Measurements from ENCODE around the gene MCHR1. TPM values are rescaled to one million over a fixed set of nuclear protein-coding genes. Genes with fewer than 3 reads are reported as not detected.
A peak's percentile ranks its signal among the peaks of the same experiment; 100 is the strongest.

MCHR1 gene
- total and polyA plus RNA-seq, 2 of the 4 experiments (the other 2 are of a cell fraction) = 1.4 to 3.2 TPM

DNA sequence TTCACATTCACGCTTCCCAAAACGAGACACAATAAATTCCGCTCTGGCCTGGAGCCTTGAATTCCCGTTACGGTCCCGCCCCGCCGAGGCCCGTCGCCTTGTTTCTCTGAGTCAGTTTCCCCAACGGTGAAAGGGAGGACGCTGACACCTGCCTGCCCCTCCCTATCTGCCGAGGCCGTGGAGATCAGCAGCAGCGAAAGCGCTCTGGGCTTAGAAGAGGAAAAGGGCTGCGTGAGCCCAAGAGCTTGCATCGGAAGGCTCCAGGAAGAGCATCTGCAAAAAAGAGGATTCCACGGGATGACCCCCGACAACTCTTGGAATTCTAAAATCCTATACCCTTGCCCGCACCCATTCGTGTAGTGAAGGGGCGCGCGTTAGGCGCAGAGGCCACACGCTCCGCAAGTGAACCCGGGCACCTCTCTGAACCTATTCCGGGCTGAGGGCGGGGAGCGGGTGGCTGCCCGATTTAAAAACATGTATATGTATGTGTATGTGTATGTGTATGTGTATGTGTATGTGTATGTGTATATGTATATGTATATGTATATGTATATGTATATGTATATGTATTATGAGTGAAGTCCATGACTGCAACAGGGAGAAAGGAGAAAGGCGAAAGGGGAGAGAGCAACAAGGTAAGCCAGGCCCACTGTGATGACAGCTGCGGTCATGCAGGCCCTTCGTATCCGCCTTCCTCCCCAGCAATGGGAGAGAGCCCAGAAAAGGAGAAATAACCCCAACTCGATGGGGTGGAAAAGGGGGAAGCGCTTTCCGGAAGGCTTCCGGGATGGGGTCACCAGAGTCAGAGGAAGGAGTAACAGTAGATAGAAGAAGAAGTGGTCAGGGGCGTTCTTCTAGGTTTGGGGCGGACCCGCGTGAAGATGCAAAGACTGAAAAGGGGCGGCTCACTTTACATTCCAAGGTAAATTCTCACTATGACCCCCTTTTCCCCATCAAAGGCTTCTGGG, 41.8 kb upstream of the MCHR1 start:
- Histone ChIP-seq H3K36me3 (ENCODE audit: control insufficient read depth, insufficient read depth, low read length) (no peaks in the 10 kb centered on the region), H3K18ac (ENCODE audit: low read depth, low read length) (peak overlapping the region; percentile 52), H2AK9ac (replicated peaks; ENCODE audit: low read depth, low read length, poor library complexity) (peak overlapping the region; percentile 92), H3K4ac (ENCODE audit: low read depth, low read length) (peak overlapping the region; percentile 96), H3K27ac (ENCODE audit: insufficient read depth, low read length) (peak overlapping the region; percentile 86), H3K14ac (replicated peaks; ENCODE audit: low read depth, low read length) (peak overlapping the region; percentile 94), H3K4me2 (ENCODE audit: low read depth, low read length) (peak overlapping the region; percentile 88), H2BK5ac (ENCODE audit: low read depth, low read length, poor library complexity, severe bottlenecking) (peak overlapping the region; percentile 76), H3K4me3 (ENCODE audit: insufficient read depth, low read depth, low read length) (peak overlapping the region; percentile 59), H3K9me1 (ENCODE audit: insufficient read depth, low read length) (peaks cover 15% of the 10 kb centered on the region; the same call in 1 of the 2 replicates), H2BK20ac (ENCODE audit: low read depth, low read length) (peak overlapping the region; percentile 52), H3K9ac (ENCODE audit: low read depth, low read length) (peak overlapping the region; percentile 83), H3K56ac (ENCODE audit: extremely low read depth, insufficient read depth, low read length) (peak overlapping the region; percentile 91), H3K9me3 (ENCODE audit: control insufficient read depth, insufficient read depth, low read length) (no peaks in the 10 kb centered on the region), H4K91ac (ENCODE audit: insufficient read depth, low read depth, low read length) (peak overlapping the region; percentile 90), H4K5ac (ENCODE audit: low read depth, low read length) (peak overlapping the region; percentile 90), H4K20me1 (ENCODE audit: insufficient read depth, low read length) (peaks cover 32% of the 10 kb centered on the region), H3K23ac (ENCODE audit: low read depth, low read length) (peak overlapping the region; percentile 90), H2BK15ac (ENCODE audit: low read depth, low read length) (peak overlapping the region; percentile 54; the same call in 2 of the 3 replicates), H3K79me1 (ENCODE audit: low read depth in 1 of 2, low read length in 2 of 2) (peaks cover 3 to 41% of the 10 kb centered on the region in 2 experiments), H2AFZ (replicated peaks; ENCODE audit: low read length, poor library complexity) (peak overlapping the region; percentile 88), H3K27me3 (ENCODE audit: control insufficient read depth, insufficient read depth, low read length) (no peaks in the 10 kb centered on the region), H2BK120ac (ENCODE audit: low read depth, low read length) (peak overlapping the region; percentile 79), H2AK5ac (ENCODE audit: low read depth, low read length) (peak overlapping the region; percentile 85), H3K4me1 (ENCODE audit: control insufficient read depth, insufficient read depth, low read length) (peaks cover 7% of the 10 kb centered on the region), H4K8ac (ENCODE audit: low read depth in 2 of 2, low read length in 2 of 2) (peak overlapping the region; percentile 90 to 98)
- in situ Hi-C loops (cut with MboI; ENCODE audit: low sequenced_read_pairs) = no loop called here
- no TSS peak for BruUV-seq (replicated peaks)
- ChIA-PET POLR2A (ENCODE audit: unreplicated experiment) (interaction anchor here (0.5 kb wide), 1 partner anchor 9 kb away, joined by 3 read pairs; no protein-coding TSS in a partner anchor), CTCF (interaction anchor here (2.3 kb wide), 1 partner anchor 113 kb away, joined by 17 read pairs; no protein-coding TSS in a partner anchor)
- WGBS, 2 experiments (ENCODE audit: extremely low coverage in 2 of 2, insufficient read length in 1 of 2) = 24% methylated on average over 9 of the region's 46 CpGs; no CpG with 5 or more reads in 1 of the 2 experiments
- intact Hi-C loops (cut with micrococcal nuclease) = loop anchor here (2.0 to 5.0 kb wide), 4 partner anchors 40 to 201 kb away; no protein-coding TSS in a partner anchor
- dilution Hi-C loops (cut with HindIII; ENCODE audit: low sequenced_read_pairs, unreplicated experiment) = no loop called here
- no peak for DNase-seq
- peak; percentile 7 for ATAC-seq (ENCODE audit: low read depth)
- TF ChIP-seq POLR2A (IDR thresholded peaks at IDR 0.05; ENCODE audit: low read depth, low read length) = no peak
- TF ChIP-seq, protein P1, sequence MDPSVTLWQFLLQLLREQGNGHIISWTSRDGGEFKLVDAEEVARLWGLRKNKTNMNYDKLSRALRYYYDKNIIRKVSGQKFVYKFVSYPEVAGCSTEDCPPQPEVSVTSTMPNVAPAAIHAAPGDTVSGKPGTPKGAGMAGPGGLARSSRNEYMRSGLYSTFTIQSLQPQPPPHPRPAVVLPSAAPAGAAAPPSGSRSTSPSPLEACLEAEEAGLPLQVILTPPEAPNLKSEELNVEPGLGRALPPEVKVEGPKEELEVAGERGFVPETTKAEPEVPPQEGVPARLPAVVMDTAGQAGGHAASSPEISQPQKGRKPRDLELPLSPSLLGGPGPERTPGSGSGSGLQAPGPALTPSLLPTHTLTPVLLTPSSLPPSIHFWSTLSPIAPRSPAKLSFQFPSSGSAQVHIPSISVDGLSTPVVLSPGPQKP (IDR thresholded peaks at IDR 0.05; ENCODE audit: borderline replicate concordance, low read depth, low read length) = no peak
- TF ChIP-seq MAZ (IDR thresholded peaks at IDR 0.05; ENCODE audit: borderline replicate concordance, low read depth, low read length) = no peak
- TF ChIP-seq NFE2L2 (IDR thresholded peaks at IDR 0.05; ENCODE audit: low read depth, low read length) = no peak
- TF ChIP-seq RAD21 (IDR thresholded peaks at IDR 0.05; ENCODE audit: low read length) = no peak
- TF ChIP-seq CEBPB (IDR thresholded peaks at IDR 0.05; ENCODE audit: low read depth, low read length) = no peak
